Stimulated activated naive CD8-positive, alpha-beta T cell treated with anti-CD3 and anti-CD28 coated beads, Interleukin-15, Interleukin-2, amounts not matched to agents 100 ng/mL and 50 ng/mL, for 24 hours (primary cell): ENCODE data around the gene PYM1.

ENCODE experiments used
- H3K27ac Mint-ChIP-seq: one replicate; pipeline ENCODE4 v1.8.0; 2021; ENCODE audit warnings: mild to moderate bottlenecking, mixed read lengths
- H3K27me3 Mint-ChIP-seq: one replicate; pipeline ENCODE4 v1.8.0; 2021; ENCODE audit warnings: mixed read lengths
- H3K36me3 Mint-ChIP-seq: one replicate; pipeline ENCODE4 v1.8.0; 2021; ENCODE audit warnings: low read depth, mixed read lengths
- H3K4me1 Mint-ChIP-seq: one replicate; pipeline ENCODE4 v1.8.0; 2021; ENCODE audit warnings: low read depth, mixed read lengths
- H3K4me3 Mint-ChIP-seq: one replicate; pipeline ENCODE4 v1.8.0; 2021; ENCODE audit warnings: mild to moderate bottlenecking, mixed read lengths
- H3K9me3 Mint-ChIP-seq: one replicate; pipeline ENCODE4 v1.8.0; 2021; ENCODE audit warnings: mixed read lengths

Gene PYM1

GRCh38 chr12:55861396-55861795 lies 66.3 kb downstream of the PYM1 start:
- Mint-ChIP-seq H3K9me3 (no peaks in the 10 kb centered on the region), H3K27ac (no peak overlapping the region), H3K27me3 (no peaks in the 10 kb centered on the region), H3K4me3 (no peak overlapping the region), H3K4me1 (no peaks in the 10 kb centered on the region), H3K36me3 (no peaks in the 10 kb centered on the region)

- Mint-ChIP-seq H3K27ac (no peak overlapping the region), H3K36me3 (no peaks in the 10 kb centered on the region), H3K9me3 (no peaks in the 10 kb centered on the region), H3K27me3 (no peaks in the 10 kb centered on the region), H3K4me3 (no peak overlapping the region), H3K4me1 (peaks cover 6% of the 10 kb centered on the region)
Observed at GRCh38 chr12:55852740-55853139, 75.0 kb downstream of the PYM1 start.
